NT2/D1 (cell line): ENCODE data around the gene SARDH.

Experiments used
- YY1 ChIP-seq: IDR thresholded peaks from 2 replicates; pipeline ENCODE4 v1.6.1; 2011; ENCODE audit not compliant: insufficient read length, insufficient read depth
- ZNF274 ChIP-seq: IDR thresholded peaks from 2 replicates; pipeline ENCODE4 v1.6.1; 2011; ENCODE audit warnings: mild to moderate bottlenecking, low read depth, low read length

- TF ChIP-seq ZNF274 = no peak
- TF ChIP-seq YY1 = no peak
Measured at GRCh38 chr9:133670466-133670865, 67.7 kb downstream of the SARDH start.
